H1 (cell line): ENCODE results near the gene KCNS3. TPM values are rescaled to one million over a fixed set of nuclear protein-coding genes. Genes with fewer than 3 reads are reported as not detected.

Source experiments
- CTCF ChIA-PET: fragments of 300-600 bp; sonication (Branson Sonifier 250); formaldehyde crosslinking; loops from one replicate; lab custom pipeline; 2021; ENCODE audit not compliant: partially characterized antibody; lab: Charles Lee
- POLR2A ChIA-PET: fragments of 300-600 bp; sonication (Branson Sonifier 250); formaldehyde crosslinking; loops from one replicate; lab custom pipeline; 2021; ENCODE audit warnings: inconsistent platforms; ENCODE audit not compliant: partially characterized antibody; lab: Charles Lee
- DNase-seq, 2 experiments: peaks; one replicate each; pipeline versions ENCODE4 v3.0.0 to v3.0.0-alpha.2; 2010 to 2022; ENCODE audit warnings: low spot score in 2 of 2, low read depth in 1 of 2, mixed read lengths in 1 of 2
- FAIRE-seq: peaks from 2 replicates; lab custom pipeline; 2011; peaks lifted over from hg19 to GRCh38; lab: Jason Lieb, UNC
- H2AFZ ChIP-seq: 2 replicates; pipeline ENCODE4 v1.8.1; 2012; ENCODE audit warnings: low read length, inconsistent platforms
- H2AK5ac ChIP-seq: 2 replicates; pipeline ENCODE4 v1.6.1; 2013; ENCODE audit warnings: low read depth, low read length
- H2BK120ac ChIP-seq: replicated peaks from 2 replicates; pipeline ENCODE3; 2013; ENCODE audit warnings: low read depth, low read length, inconsistent platforms
- H2BK12ac ChIP-seq: 2 replicates; pipeline ENCODE4 v1.6.1; 2013; ENCODE audit warnings: low read depth, low read length
- H2BK15ac ChIP-seq: 2 replicates; pipeline ENCODE4 v1.6.1; 2013; ENCODE audit warnings: low read length
- H2BK20ac ChIP-seq: 2 replicates; pipeline ENCODE4 v1.6.1; 2013; ENCODE audit warnings: low read length
- H2BK5ac ChIP-seq: 2 replicates; pipeline ENCODE4 v1.6.1; 2013; ENCODE audit warnings: low read depth, low read length
- H3K14ac ChIP-seq: 2 replicates; pipeline ENCODE4 v1.6.1; 2013; ENCODE audit warnings: inconsistent platforms; ENCODE audit not compliant: insufficient read length
- H3K18ac ChIP-seq: 2 replicates; pipeline ENCODE4 v1.6.1; 2013; ENCODE audit warnings: low read length; ENCODE audit errors: extremely low read depth
- H3K23ac ChIP-seq: 2 replicates; pipeline ENCODE4 v1.6.1; 2013; ENCODE audit warnings: inconsistent platforms; ENCODE audit not compliant: insufficient read length
- H3K23me2 ChIP-seq: 2 replicates; pipeline ENCODE4 v1.6.1; 2013; ENCODE audit warnings: low read depth, low read length
- H3K27ac ChIP-seq: 2 replicates; pipeline ENCODE4 v1.6.1; 2011; ENCODE audit warnings: low read depth, low read length, inconsistent platforms
- H3K27me3 ChIP-seq, 4 experiments: replicated peaks in 1 of 4; 1 replicate in 1 of 4; 2 replicates in 3 of 4; pipeline versions ENCODE4 v1.6.1 to v1.8.1; 2011 to 2013; ENCODE audit warnings: low read length in 3 of 4, mild to moderate bottlenecking in 3 of 4, inconsistent platforms in 2 of 4, mixed read lengths in 2 of 4, moderate library complexity in 1 of 4; ENCODE audit not compliant: control insufficient read depth in 3 of 4, insufficient read depth in 3 of 4; ENCODE audit errors: extremely low read depth in 1 of 4
- H3K36me3 ChIP-seq, 4 experiments: 2 replicates each; pipeline versions ENCODE4 v1.6.1 to v1.8.1; 2011 to 2013; ENCODE audit warnings: mild to moderate bottlenecking in 4 of 4, low read length in 3 of 4, moderate library complexity in 2 of 4, control low read depth in 1 of 4, inconsistent platforms in 1 of 4; ENCODE audit not compliant: insufficient read depth in 4 of 4, control insufficient read depth in 2 of 4
- H3K4ac ChIP-seq: replicated peaks from 2 replicates; pipeline ENCODE3; 2013; ENCODE audit warnings: low read length, low read depth, mixed read lengths, inconsistent platforms; ENCODE audit not compliant: insufficient read length
- H3K4me1 ChIP-seq, 4 experiments: replicated peaks in 1 of 4; 1 replicate in 1 of 4; 2 replicates in 3 of 4; pipeline versions ENCODE4 v1.6.1 to v1.8.1; 2011 to 2013; ENCODE audit warnings: low read length in 3 of 4, inconsistent platforms in 2 of 4, mixed read lengths in 1 of 4; ENCODE audit not compliant: insufficient read depth in 4 of 4, control insufficient read depth in 3 of 4
- H3K4me2 ChIP-seq, 2 experiments: 2 replicates each; pipeline versions ENCODE4 v1.6.1 to v1.8.1; 2011 to 2013; ENCODE audit warnings: low read depth in 2 of 2, low read length in 2 of 2, control low read depth in 1 of 2, inconsistent platforms in 1 of 2, mild to moderate bottlenecking in 1 of 2; ENCODE audit not compliant: insufficient read depth in 1 of 2
- H3K4me3 ChIP-seq, 4 experiments: fragments of 200-600, 300-600 bp in 1 of 4; sonication (generic), shearing (Covaris generic), sonication (Bioruptor Twin) in 1 of 4; 2 replicates each; pipeline versions ENCODE4 v1.5.1 to v1.8.1; 2011 to 2016; ENCODE audit warnings: low read length in 4 of 4, low read depth in 3 of 4, control low read depth in 2 of 4, inconsistent platforms in 2 of 4, mild to moderate bottlenecking in 2 of 4, mixed read lengths in 1 of 4, moderate library complexity in 1 of 4; ENCODE audit not compliant: insufficient read depth in 2 of 4; ENCODE audit errors: extremely low read depth in 1 of 4
- H3K56ac ChIP-seq: replicated peaks from 2 replicates; pipeline ENCODE3; 2013; ENCODE audit warnings: low read depth, mild to moderate bottlenecking, mixed read lengths, low read length, inconsistent platforms; ENCODE audit not compliant: insufficient read length
- H3K79me1 ChIP-seq: 2 replicates; pipeline ENCODE4 v1.6.1; 2013; ENCODE audit warnings: low read depth, low read length, control low read depth
- H3K79me2 ChIP-seq, 2 experiments: 2 replicates each; pipeline versions ENCODE4 v1.6.1 to v1.8.1; 2012 to 2013; ENCODE audit warnings: low read length in 2 of 2, mild to moderate bottlenecking in 2 of 2, inconsistent platforms in 1 of 2; ENCODE audit not compliant: insufficient read depth in 2 of 2, control insufficient read depth in 1 of 2
- H3K9ac ChIP-seq, 4 experiments: replicated peaks in 1 of 4; 1 replicate in 1 of 4; 2 replicates in 3 of 4; pipeline versions ENCODE4 v1.6.1 to v1.8.1; 2011 to 2013; ENCODE audit warnings: low read depth in 3 of 4, low read length in 3 of 4, control low read depth in 2 of 4, mild to moderate bottlenecking in 2 of 4, moderate library complexity in 2 of 4, inconsistent platforms in 1 of 4; ENCODE audit errors: extremely low read depth in 1 of 4
- H3K9me3 ChIP-seq, 2 experiments: 2 replicates each; pipeline versions ENCODE4 v1.6.1 to v1.8.1; 2012 to 2013; ENCODE audit warnings: mild to moderate bottlenecking in 2 of 2, moderate library complexity in 2 of 2, control low read depth in 1 of 2, inconsistent platforms in 1 of 2, low read depth in 1 of 2, low read length in 1 of 2, mixed read lengths in 1 of 2; ENCODE audit not compliant: insufficient read depth in 2 of 2
- H4K20me1 ChIP-seq, 2 experiments: replicated peaks in 1 of 2; 2 replicates each; pipeline versions ENCODE3 to v1.8.1; 2011 to 2013; ENCODE audit warnings: inconsistent platforms in 2 of 2, low read length in 2 of 2, mild to moderate bottlenecking in 1 of 2; ENCODE audit not compliant: insufficient read depth in 2 of 2, control insufficient read depth in 1 of 2
- H4K5ac ChIP-seq: 2 replicates; pipeline ENCODE4 v1.6.1; 2013; ENCODE audit warnings: low read length, low read depth, mixed read lengths, inconsistent platforms; ENCODE audit not compliant: insufficient read length
- H4K8ac ChIP-seq: 2 replicates; pipeline ENCODE4 v1.8.0; 2013; ENCODE audit warnings: mild to moderate bottlenecking, moderate library complexity, low read length, inconsistent platforms; ENCODE audit not compliant: insufficient read depth; ENCODE audit errors: extremely low read depth
- H4K91ac ChIP-seq: replicated peaks from 2 replicates; pipeline ENCODE3; 2013; ENCODE audit warnings: low read length, mixed read lengths, inconsistent platforms; ENCODE audit not compliant: insufficient read length
- CBX5 ChIP-seq: fragments of 300-800, 300-1000 bp; sonication (generic); IDR thresholded peaks from 2 replicates; pipeline ENCODE4 v1.7.1; 2016; ENCODE audit warnings: antibody characterized with exemption, low read length, low read depth
- CHD1 ChIP-seq: IDR thresholded peaks from 2 replicates; pipeline ENCODE4 v1.6.1; 2012; ENCODE audit warnings: low read depth, low read length, improper control_type of control experiment
- EZH2 ChIP-seq: fragments of 200-600 bp; sonication (generic); IDR thresholded peaks from 2 replicates; pipeline ENCODE4 v1.7.1; 2012; ENCODE audit warnings: low read depth, mild to moderate bottlenecking, moderate library complexity, low read length, inconsistent platforms; ENCODE audit not compliant: severe bottlenecking
- JUN ChIP-seq: IDR thresholded peaks from 2 replicates; pipeline ENCODE4 v1.6.1; 2011; ENCODE audit warnings: low read depth, mild to moderate bottlenecking, improper control_type of control experiment, low read length
- JUND ChIP-seq: IDR thresholded peaks from 2 replicates; pipeline ENCODE4 v1.6.1; 2011; ENCODE audit warnings: mild to moderate bottlenecking, improper control_type of control experiment, low read length
- KDM4A ChIP-seq: IDR thresholded peaks from one replicate; pipeline ENCODE4 v1.7.1; 2012; ENCODE audit warnings: low read depth, mild to moderate bottlenecking, moderate library complexity, low read length, inconsistent platforms; ENCODE audit not compliant: severe bottlenecking
- NANOG ChIP-seq: IDR thresholded peaks from 2 replicates; pipeline ENCODE4 v1.6.1; 2011; ENCODE audit warnings: low read length, low read depth, mild to moderate bottlenecking, inconsistent platforms; ENCODE audit not compliant: insufficient read depth, poor library complexity, severe bottlenecking
- RBBP5 ChIP-seq: IDR thresholded peaks from 2 replicates; pipeline ENCODE4 v1.7.1; 2012; ENCODE audit warnings: low read depth, mild to moderate bottlenecking, inconsistent platforms, low read length, moderate library complexity, borderline replicate concordance
- SP2 ChIP-seq: IDR thresholded peaks from 2 replicates; pipeline ENCODE4 v1.6.1; 2012; ENCODE audit warnings: mild to moderate bottlenecking, low read length, inconsistent platforms
- TBP ChIP-seq: IDR thresholded peaks from 2 replicates; pipeline ENCODE4 v1.6.1; 2011; ENCODE audit warnings: low read depth, low read length, improper control_type of control experiment
- WGBS, 2 experiments: shearing (Covaris generic) in 1 of 2; methylation state at CpG; one replicate each; pipeline versions ENCODE4 v1.1.6 to v1.1.7; 2013 to 2015; ENCODE audit warnings: low lambda C conversion rate in 2 of 2, mixed read lengths in 2 of 2, inconsistent platforms in 1 of 2, low coverage in 1 of 2, missing lambda C conversion rate in 1 of 2; ENCODE audit not compliant: insufficient replicate concordance in 2 of 2, insufficient coverage in 1 of 2, insufficient read length in 1 of 2; ENCODE audit errors: extremely low coverage in 1 of 2, missing lambda C conversion rate in 1 of 2; 5-methylcytosine and 5-hydroxymethylcytosine counted together
- polyA plus RNA-seq, 7 experiments: library from polyadenylated mRNA; depleted of rRNA in 3 of 7; stranded (reverse) in 5 of 7; unstranded in 2 of 7; fragments of >200 nt in 5 of 7; fragments of 200-250 nt in 2 of 7; gene quantifications; 1 replicate in 5 of 7; 2 replicates in 1 of 7; 4 replicates in 1 of 7; pipeline versions ENCODE4 v1.2.1 to v1.2.3, GENCODE V29; 2011 to 2013; ENCODE audit warnings: missing spikeins in 2 of 7, mixed read lengths in 2 of 7
- total RNA-seq: library from RNA; stranded (reverse); fragmentation: NEBNext Ultra II Directional; extraction: Animal tissue kit (Norgen Biotek cat#: 25700); gene quantifications from 2 replicates; pipeline ENCODE4 v1.2.1, GENCODE V29; 2021
- TF ChIP-seq, protein P1 (sequence below): IDR thresholded peaks from 2 replicates; pipeline ENCODE4 v1.6.1; 2011; ENCODE audit warnings: low read length, improper control_type of control experiment
- TF ChIP-seq, protein P2 (sequence below): IDR thresholded peaks from 2 replicates; pipeline ENCODE4 v1.6.1; 2012; ENCODE audit warnings: inconsistent platforms

Gene KCNS3
- total and polyA plus RNA-seq, 2 of the 8 experiments (the other 6 are each of a cell fraction or from before 2014, with no cell fraction given): 22.7 to 23.0 TPM

DNA sequence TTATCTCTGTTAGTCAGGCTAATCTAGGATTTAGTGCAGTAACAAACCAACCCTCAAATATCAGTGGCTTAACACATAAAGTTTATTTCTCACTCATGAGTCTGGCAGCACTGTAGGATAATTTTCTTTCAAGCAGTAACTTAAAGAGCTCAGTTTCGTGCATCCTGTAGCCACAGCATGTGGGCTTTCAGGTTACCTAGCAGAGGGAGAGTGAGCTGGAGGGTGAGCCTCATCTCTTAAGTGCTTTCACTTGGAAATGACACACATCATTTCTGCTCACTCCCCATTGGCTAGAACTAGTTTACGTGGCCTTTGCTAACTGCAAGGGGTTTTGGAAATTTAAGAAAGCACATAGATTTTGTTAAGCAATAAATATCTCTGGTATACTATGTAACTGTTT is 96.9 kb downstream of the KCNS3 start:
- Histone ChIP-seq H4K8ac (no peak overlapping the region), H2BK12ac (no peak overlapping the region), H3K56ac (no peak overlapping the region), H3K14ac (no peak overlapping the region), H2BK5ac (no peak overlapping the region), H3K79me1 (no peaks in the 10 kb centered on the region), H3K23ac (no peak overlapping the region), H2BK120ac (no peak overlapping the region), H2AK5ac (no peak overlapping the region), H3K4me2 (no peak overlapping the region), H3K9ac (no peak overlapping the region), H2BK20ac (no peak overlapping the region), H3K4me3 (no peak overlapping the region), H3K23me2 (no peaks in the 10 kb centered on the region; the same call in 1 of the 2 replicates), H3K27me3 (no peaks in the 10 kb centered on the region), H2AFZ (0 out of 2 replicates have a peak overlapping the region, but pooled peaks have one; percentile 22), H3K18ac (no peak overlapping the region), H3K4me1 (no peaks in the 10 kb centered on the region), H4K5ac (no peak overlapping the region), H3K9me3 (no peaks in the 10 kb centered on the region), H3K36me3 (no peaks in the 10 kb centered on the region), H3K79me2 (no peaks in the 10 kb centered on the region), H3K4ac (no peak overlapping the region), H4K20me1 (no peaks in the 10 kb centered on the region), H3K27ac (no peak overlapping the region), H4K91ac (no peak overlapping the region), H2BK15ac (no peak overlapping the region)
- 88% methylated on average over 2 of the region's 2 CpGs; no CpG with 5 or more reads in 1 of the 2 experiments for WGBS, 2 experiments
- ChIA-PET POLR2A (no interaction called here), CTCF (interaction anchor here (1.6 kb wide), 1 partner anchor 125 kb away, joined by 7 read pairs; no protein-coding TSS in a partner anchor)
- TF ChIP-seq JUN (no peak), SP2 (no peak), KDM4A (no peak), EZH2 (no peak), TBP (no peak), RBBP5 (no peak), CBX5 (no peak), CHD1 (no peak), NANOG (no peak), JUND (no peak)
- TF ChIP-seq, protein P1, sequence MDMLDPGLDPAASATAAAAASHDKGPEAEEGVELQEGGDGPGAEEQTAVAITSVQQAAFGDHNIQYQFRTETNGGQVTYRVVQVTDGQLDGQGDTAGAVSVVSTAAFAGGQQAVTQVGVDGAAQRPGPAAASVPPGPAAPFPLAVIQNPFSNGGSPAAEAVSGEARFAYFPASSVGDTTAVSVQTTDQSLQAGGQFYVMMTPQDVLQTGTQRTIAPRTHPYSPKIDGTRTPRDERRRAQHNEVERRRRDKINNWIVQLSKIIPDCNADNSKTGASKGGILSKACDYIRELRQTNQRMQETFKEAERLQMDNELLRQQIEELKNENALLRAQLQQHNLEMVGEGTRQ: no peak
- TF ChIP-seq, protein P2, sequence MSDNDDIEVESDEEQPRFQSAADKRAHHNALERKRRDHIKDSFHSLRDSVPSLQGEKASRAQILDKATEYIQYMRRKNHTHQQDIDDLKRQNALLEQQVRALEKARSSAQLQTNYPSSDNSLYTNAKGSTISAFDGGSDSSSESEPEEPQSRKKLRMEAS: no peak
- no peak for DNase-seq
- FAIRE-seq: no peak
